ENCODE measurements around the gene PAF1. TPM values are rescaled to one million over a fixed set of nuclear protein-coding genes. Genes with fewer than 3 reads are reported as not detected.
"Not testable (repeated sequence)": the region's sequence is repeated elsewhere in the genome, so short reads cannot be mapped to it uniquely, and the experiment has no call there.

Gene PAF1
- total and polyA plus RNA-seq, 2 donors (not counting 1 experiment from before 2014, with no cell fraction given): 46.4 to 65.5 TPM

DNA sequence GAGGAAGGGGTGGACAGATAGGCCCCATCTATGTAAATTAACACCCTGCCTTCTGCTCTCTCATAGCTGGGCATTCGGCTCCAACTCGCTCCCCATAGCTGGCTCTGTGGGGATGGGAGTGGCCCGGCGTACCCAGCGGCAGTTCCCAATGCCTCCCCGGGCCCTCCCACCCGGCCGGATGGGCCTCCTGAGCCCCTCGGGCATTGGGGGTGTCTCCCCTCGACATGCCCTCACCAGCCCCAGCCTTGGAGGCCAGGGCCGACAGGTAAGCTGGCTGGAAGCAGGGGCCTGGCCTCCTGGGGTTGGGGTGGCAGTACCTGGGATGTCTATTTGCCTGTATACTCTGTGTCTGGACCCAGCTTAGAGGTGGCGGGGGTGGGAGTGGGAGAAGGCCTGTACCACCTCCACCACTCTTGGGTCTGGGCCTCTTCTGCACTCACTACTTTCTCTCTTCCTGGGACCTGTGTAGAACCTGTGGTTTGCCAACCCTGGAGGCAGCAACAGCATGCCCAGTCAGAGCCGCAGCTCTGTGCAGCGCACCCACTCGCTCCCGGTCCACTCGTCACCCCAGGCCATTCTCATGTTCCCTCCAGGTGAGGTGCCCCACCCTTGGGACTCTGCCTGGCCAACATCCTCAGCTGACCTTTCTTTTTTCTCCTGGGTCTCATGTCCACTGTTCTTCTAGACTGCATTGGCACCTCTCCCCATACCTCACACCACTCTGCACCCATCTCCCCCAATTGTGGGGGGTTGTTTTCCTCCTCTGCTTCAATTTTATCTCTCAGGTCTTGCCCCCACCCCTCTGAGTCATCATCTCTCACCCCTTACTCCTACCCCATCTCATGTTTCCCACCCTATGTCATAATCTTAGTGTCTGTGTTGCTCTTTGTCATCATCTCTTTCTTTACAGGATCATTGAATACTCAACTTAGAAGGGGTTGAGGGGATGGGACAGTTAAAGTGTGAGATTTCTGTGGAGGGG, 10.1 kb downstream of the PAF1 start:
- no peaks in the 10 kb centered on the region for H3K9me3 ChIP-seq (ENCODE audit: control insufficient read depth, insufficient read depth, low read depth, low read length)
- peaks cover 45% of the 10 kb centered on the region for H3K36me3 ChIP-seq (ENCODE audit: control insufficient read depth, insufficient read depth, low read length)
- no peak overlapping the region for H3K9ac ChIP-seq (ENCODE audit: insufficient read depth, low read length)
- H3K27ac ChIP-seq (ENCODE audit: insufficient read depth, low read length): no peak overlapping the region
- no peak for TF ChIP-seq EZH2 (IDR thresholded peaks at IDR 0.05; ENCODE audit: low read length, missing control alignments)
- TF ChIP-seq, protein P1, sequence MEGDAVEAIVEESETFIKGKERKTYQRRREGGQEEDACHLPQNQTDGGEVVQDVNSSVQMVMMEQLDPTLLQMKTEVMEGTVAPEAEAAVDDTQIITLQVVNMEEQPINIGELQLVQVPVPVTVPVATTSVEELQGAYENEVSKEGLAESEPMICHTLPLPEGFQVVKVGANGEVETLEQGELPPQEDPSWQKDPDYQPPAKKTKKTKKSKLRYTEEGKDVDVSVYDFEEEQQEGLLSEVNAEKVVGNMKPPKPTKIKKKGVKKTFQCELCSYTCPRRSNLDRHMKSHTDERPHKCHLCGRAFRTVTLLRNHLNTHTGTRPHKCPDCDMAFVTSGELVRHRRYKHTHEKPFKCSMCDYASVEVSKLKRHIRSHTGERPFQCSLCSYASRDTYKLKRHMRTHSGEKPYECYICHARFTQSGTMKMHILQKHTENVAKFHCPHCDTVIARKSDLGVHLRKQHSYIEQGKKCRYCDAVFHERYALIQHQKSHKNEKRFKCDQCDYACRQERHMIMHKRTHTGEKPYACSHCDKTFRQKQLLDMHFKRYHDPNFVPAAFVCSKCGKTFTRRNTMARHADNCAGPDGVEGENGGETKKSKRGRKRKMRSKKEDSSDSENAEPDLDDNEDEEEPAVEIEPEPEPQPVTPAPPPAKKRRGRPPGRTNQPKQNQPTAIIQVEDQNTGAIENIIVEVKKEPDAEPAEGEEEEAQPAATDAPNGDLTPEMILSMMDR (conservative IDR thresholded peaks at IDR 0.05 in 1 of 2, IDR thresholded peaks at IDR 0.05 in 1 of 2; ENCODE audit: low read depth in 1 of 2, low read length in 2 of 2): no peak
- no peaks in the 10 kb centered on the region for H3K27me3 ChIP-seq (ENCODE audit: control insufficient read depth, insufficient read depth, low read length)
- H3K79me2 ChIP-seq (ENCODE audit: control insufficient read depth, insufficient read depth, low read length): no peaks in the 10 kb centered on the region
- no peaks in the 10 kb centered on the region for H4K20me1 ChIP-seq (ENCODE audit: control insufficient read depth, extremely low read depth, insufficient read depth, low read length)
- H3K4me1 ChIP-seq (ENCODE audit: control insufficient read depth, extremely low read depth, insufficient read depth, low read length): no peaks in the 10 kb centered on the region
- DNase-seq (ENCODE audit: low read depth in 2 of 2): no peak
- H3K4me2 ChIP-seq (ENCODE audit: extremely low read depth, insufficient read depth, low read length): no peak overlapping the region
- H3K4me3 ChIP-seq (replicated peaks in 1 of 4; ENCODE audit: control extremely low read depth in 1 of 4, insufficient read depth in 1 of 4, low read depth in 3 of 4, low read length in 4 of 4): no peak overlapping the region
- no peak overlapping the region for H2AFZ ChIP-seq (ENCODE audit: low read length)

- H3K9ac ChIP-seq (ENCODE audit: insufficient read depth, low read length): no peak overlapping the region
Observed at GRCh38 chr19:39379865-39380396, 11.0 kb downstream of the PAF1 start.

GRCh38 chr19:39379366-39379765, 11.5 kb downstream of the PAF1 start:
- not testable (repeated sequence) for H3K9ac ChIP-seq (ENCODE audit: insufficient read depth, low read length); DNase-seq (ENCODE audit: low read depth in 2 of 2); H3K4me1 ChIP-seq (ENCODE audit: control insufficient read depth, extremely low read depth, insufficient read depth, low read length); H3K79me2 ChIP-seq (ENCODE audit: control insufficient read depth, insufficient read depth, low read length); H3K27me3 ChIP-seq (ENCODE audit: control insufficient read depth, insufficient read depth, low read length); H3K4me3 ChIP-seq (replicated peaks in 1 of 4; ENCODE audit: control extremely low read depth in 1 of 4, insufficient read depth in 1 of 4, low read depth in 3 of 4, low read length in 4 of 4); H3K27ac ChIP-seq (ENCODE audit: insufficient read depth, low read length); H4K20me1 ChIP-seq (ENCODE audit: control insufficient read depth, extremely low read depth, insufficient read depth, low read length); H3K4me2 ChIP-seq (ENCODE audit: extremely low read depth, insufficient read depth, low read length); H2AFZ ChIP-seq (ENCODE audit: low read length); H3K9me3 ChIP-seq (ENCODE audit: control insufficient read depth, insufficient read depth, low read depth, low read length)
- H3K36me3 ChIP-seq (ENCODE audit: control insufficient read depth, insufficient read depth, low read length): peaks cover 45% of the 10 kb centered on the region

More at GRCh38 chr19:39379865-39380396, 11.0 kb downstream of the PAF1 start:
- H3K9me3 ChIP-seq (ENCODE audit: control insufficient read depth, insufficient read depth, low read depth, low read length): no peaks in the 10 kb centered on the region
- no peaks in the 10 kb centered on the region for H3K79me2 ChIP-seq (ENCODE audit: control insufficient read depth, insufficient read depth, low read length)
- H3K4me2 ChIP-seq (ENCODE audit: extremely low read depth, insufficient read depth, low read length): no peak overlapping the region
- H3K27me3 ChIP-seq (ENCODE audit: control insufficient read depth, insufficient read depth, low read length): no peaks in the 10 kb centered on the region
- H3K27ac ChIP-seq (ENCODE audit: insufficient read depth, low read length): no peak overlapping the region
- H3K36me3 ChIP-seq (ENCODE audit: control insufficient read depth, insufficient read depth, low read length): peaks cover 43% of the 10 kb centered on the region
- no peaks in the 10 kb centered on the region for H4K20me1 ChIP-seq (ENCODE audit: control insufficient read depth, extremely low read depth, insufficient read depth, low read length)
- no peak overlapping the region for H3K4me3 ChIP-seq (replicated peaks in 1 of 4; ENCODE audit: control extremely low read depth in 1 of 4, insufficient read depth in 1 of 4, low read depth in 3 of 4, low read length in 4 of 4)
- TF ChIP-seq EZH2 (IDR thresholded peaks at IDR 0.05; ENCODE audit: low read length, missing control alignments): no peak
- TF ChIP-seq, protein P1 (conservative IDR thresholded peaks at IDR 0.05 in 1 of 2, IDR thresholded peaks at IDR 0.05 in 1 of 2; ENCODE audit: low read depth in 1 of 2, low read length in 2 of 2): no peak
- DNase-seq (ENCODE audit: low read depth in 2 of 2): no peak
- no peaks in the 10 kb centered on the region for H3K4me1 ChIP-seq (ENCODE audit: control insufficient read depth, extremely low read depth, insufficient read depth, low read length)
- H2AFZ ChIP-seq (ENCODE audit: low read length): no peak overlapping the region
